Activated CD8-positive, alpha-beta T cell treated with anti-CD3 and anti-CD28 coated beads for 36 hours (primary cell): ENCODE measurements around the gene NOL7. TPM values are rescaled to one million over a fixed set of nuclear protein-coding genes. Genes with fewer than 3 reads are reported as not detected.
A peak's percentile ranks its signal among the peaks of the same experiment; 100 is the strongest.

Experiments used
- ATAC-seq: fragments of 200-7000 bp; cut with Tn5 transposase; one replicate; pipeline ENCODE4 v1.10.0; 2021; ENCODE audit warnings: mild to moderate bottlenecking, moderate library complexity
- CTCF ChIA-PET: fragments of 350-600 bp; sonication (Branson Sonifier 250); formaldehyde crosslinking; loops from one replicate; lab custom pipeline; 2021; ENCODE audit warnings: antibody characterized with exemption; lab: Charles Lee
- POLR2A ChIA-PET: fragments of 350-600 bp; sonication (Branson Sonifier 250); formaldehyde crosslinking; loops from one replicate; lab custom pipeline; 2021; ENCODE audit warnings: antibody characterized with exemption; lab: Charles Lee
- DNase-seq: peaks from one replicate; pipeline ENCODE4 v3.0.0-alpha.2; 2020
- H3K27ac Mint-ChIP-seq: one replicate; pipeline ENCODE4 v1.8.0; 2021; ENCODE audit warnings: mild to moderate bottlenecking, mixed read lengths
- H3K27me3 Mint-ChIP-seq: one replicate; pipeline ENCODE4 v1.8.0; 2021; ENCODE audit warnings: mixed read lengths
- H3K36me3 Mint-ChIP-seq: one replicate; pipeline ENCODE4 v1.8.0; 2021; ENCODE audit warnings: low read depth, mixed read lengths
- H3K4me1 Mint-ChIP-seq: one replicate; pipeline ENCODE4 v1.8.0; 2021; ENCODE audit warnings: low read depth, mixed read lengths
- H3K4me3 Mint-ChIP-seq: one replicate; pipeline ENCODE4 v1.8.0; 2021; ENCODE audit warnings: mild to moderate bottlenecking, moderate library complexity, mixed read lengths
- H3K9me3 Mint-ChIP-seq: one replicate; pipeline ENCODE4 v1.8.0; 2021; ENCODE audit warnings: mixed read lengths
- CTCF ChIP-seq: fragments of 200-600 bp; IDR thresholded peaks from one replicate; pipeline ENCODE4 v1.8.0; 2022; ENCODE audit warnings: antibody characterized with exemption, mild to moderate bottlenecking
- intact Hi-C: fragments of 100-400 bp; cut with micrococcal nuclease; formaldehyde crosslinking; loops from one replicate; pipeline ENCODE4 v1.10.0; 2022
- total RNA-seq, 2 experiments: library from RNA; stranded (reverse); gene quantifications; one replicate each; pipeline ENCODE4 v1.2.3, GENCODE V29; 2021

Gene NOL7
- 10 to 100 TPM; 95.2 to 95.8 TPM for total RNA-seq

DNA sequence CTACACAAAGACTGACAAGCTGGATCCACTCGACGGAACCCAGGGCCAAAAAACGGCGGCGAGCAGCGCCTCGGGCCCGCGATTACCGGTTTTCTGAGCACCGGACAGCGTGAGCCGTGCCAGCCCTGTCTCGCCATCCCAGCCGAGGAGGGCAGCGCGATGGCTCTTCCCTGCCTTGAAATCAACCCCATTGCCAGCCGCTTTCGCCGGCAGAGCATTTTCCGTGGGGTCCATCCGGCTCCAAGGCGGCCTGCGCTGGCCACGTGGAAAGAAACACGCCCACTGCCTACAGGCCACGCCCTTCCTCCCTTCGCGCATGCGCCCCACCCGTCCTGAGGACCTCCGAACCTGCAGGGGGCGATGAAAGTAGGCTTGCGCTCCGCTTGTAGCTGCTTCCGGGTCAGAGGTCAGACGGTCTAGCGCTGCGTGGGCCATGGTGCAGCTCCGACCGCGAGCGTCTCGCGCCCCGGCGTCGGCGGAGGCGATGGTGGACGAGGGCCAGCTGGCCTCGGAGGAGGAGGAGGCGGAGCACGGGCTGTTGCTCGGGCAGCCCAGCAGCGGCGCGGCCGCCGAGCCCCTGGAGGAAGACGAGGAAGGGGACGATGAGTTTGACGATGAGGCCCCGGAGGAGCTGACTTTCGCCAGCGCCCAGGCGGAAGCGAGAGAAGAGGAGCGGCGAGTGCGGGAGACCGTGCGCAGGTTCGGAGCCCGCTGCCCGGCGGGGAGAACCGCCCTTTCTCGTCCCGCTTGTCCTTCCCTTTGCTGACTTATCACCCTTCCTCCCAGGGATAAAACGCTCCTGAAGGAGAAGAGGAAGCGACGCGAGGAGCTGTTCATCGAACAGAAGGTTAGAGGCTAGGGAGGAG, at the start of gene NOL7:
TSS of gene NOL7 (plus strand) at position 410 of the 866 bp plus-strand sequence. CDS start at position 434, 24 bp downstream.
- peak; percentile 95 for ATAC-seq
- intact Hi-C loops: loop anchor here (10.0 kb wide), 1 partner anchor 150 kb away; no protein-coding TSS in a partner anchor
- Mint-ChIP-seq H3K36me3 (peaks cover 41% of the 10 kb centered on the region), H3K4me3 (peak within 1 kb of the TSS; percentile 99), H3K4me1 (peaks cover 36% of the 10 kb centered on the region), H3K27ac (peak within 1 kb of the TSS; percentile 96), H3K27me3 (no peaks in the 10 kb centered on the region), H3K9me3 (no peaks in the 10 kb centered on the region)
- ChIA-PET POLR2A (interaction anchor here (0.6 to 3.7 kb wide), 23 partner anchors 15 to 1692 kb away, joined by 3 to 21 read pairs (median 4); partner anchors contain the start of genes RANBP9, SIRT5 and TBC1D7), CTCF (interaction anchor here (0.6 to 3.2 kb wide), 34 partner anchors 10 to 451 kb away, joined by 3 to 25 read pairs (median 4); partner anchors contain the start of genes GFOD1, RANBP9, SIRT5 and TBC1D7)
- peak; percentile 88 for TF ChIP-seq CTCF
- peak; percentile 98 for DNase-seq

- H3K27me3 Mint-ChIP-seq: peaks cover 9% of the 10 kb centered on the region
- no peak overlapping the region for H3K4me3 Mint-ChIP-seq
- no peak overlapping the region for H3K27ac Mint-ChIP-seq
- TF ChIP-seq CTCF: no peak
- intact Hi-C loops: no loop called here
- ChIA-PET CTCF (interaction anchor here (1.3 kb wide), 1 partner anchor 9 kb away, joined by 8 read pairs; the partner anchor contains the start of gene SIRT5), POLR2A (interaction anchor here (2.7 kb wide), 1 partner anchor 9 kb away, joined by 10 read pairs; the partner anchor contains the start of gene SIRT5)
- no peaks in the 10 kb centered on the region for H3K4me1 Mint-ChIP-seq
- H3K36me3 Mint-ChIP-seq: no peaks in the 10 kb centered on the region
- no peak for ATAC-seq
- H3K9me3 Mint-ChIP-seq: no peaks in the 10 kb centered on the region
- no peak for DNase-seq
These were observed 49.2 kb upstream of the NOL7 start for GRCh38 chr6:13565921-13566320.

- DNase-seq (no peak), ATAC-seq (no peak)
- no peaks in the 10 kb centered on the region for H3K36me3 Mint-ChIP-seq
- intact Hi-C loops: no loop called here
- ChIA-PET CTCF (interaction anchor here (1.3 kb wide), 1 partner anchor 8 kb away, joined by 8 read pairs; the partner anchor contains the start of gene SIRT5), POLR2A (no interaction called here)
- H3K27ac Mint-ChIP-seq: no peak overlapping the region
- no peaks in the 10 kb centered on the region for H3K9me3 Mint-ChIP-seq
- H3K4me3 Mint-ChIP-seq: no peak overlapping the region
- peaks cover 9% of the 10 kb centered on the region for H3K27me3 Mint-ChIP-seq
- no peaks in the 10 kb centered on the region for H3K4me1 Mint-ChIP-seq
- no peak for TF ChIP-seq CTCF
These were observed 48.6 kb upstream of the NOL7 start for GRCh38 chr6:13566500-13566899.

DNA sequence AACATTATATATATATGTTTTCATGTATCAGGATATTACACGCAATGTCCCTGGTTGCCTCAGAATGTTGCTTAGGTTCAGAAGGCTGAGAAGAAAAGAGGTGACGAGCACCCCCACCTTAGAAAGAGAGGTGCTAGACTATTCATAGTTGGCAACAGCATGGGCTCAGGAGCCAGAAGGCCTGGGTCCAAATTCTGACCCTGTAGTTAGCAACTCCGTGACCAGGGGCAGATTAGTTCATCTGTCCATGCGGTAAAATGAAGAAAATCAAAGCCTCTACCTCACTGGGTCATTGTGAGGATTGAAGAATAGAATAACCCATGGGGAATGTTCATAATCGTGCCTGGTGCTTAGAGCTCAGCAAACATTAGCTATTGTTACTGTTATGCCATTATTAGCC, 46.2 kb upstream of the NOL7 start:
- H3K27ac Mint-ChIP-seq: no peak overlapping the region
- no peaks in the 10 kb centered on the region for H3K9me3 Mint-ChIP-seq
- TF ChIP-seq CTCF: no peak
- H3K4me1 Mint-ChIP-seq: peaks cover 8% of the 10 kb centered on the region
- no peaks in the 10 kb centered on the region for H3K36me3 Mint-ChIP-seq
- POLR2A ChIA-PET: no interaction called here
- ATAC-seq (no peak), DNase-seq (no peak)
- intact Hi-C loops: no loop called here
- H3K27me3 Mint-ChIP-seq: peaks cover 9% of the 10 kb centered on the region
- CTCF ChIA-PET: interaction anchor here (0.8 kb wide), 1 partner anchor 237 kb away, joined by 3 read pairs; no protein-coding TSS in a partner anchor
- H3K4me3 Mint-ChIP-seq: no peak overlapping the region
